Activated CD4-positive, alpha-beta T cell treated with anti-CD3 and anti-CD28 coated beads for 48 hours (primary cell): ENCODE measurements around the gene INPP5J.
"Not testable (repeated sequence)": the region's sequence is repeated elsewhere in the genome, so short reads cannot be mapped to it uniquely, and the experiment has no call there.

Experiments used
- DNase-seq: peaks from one replicate; pipeline ENCODE4 v3.0.0-alpha.2; 2020

The INPP5J gene

DNA sequence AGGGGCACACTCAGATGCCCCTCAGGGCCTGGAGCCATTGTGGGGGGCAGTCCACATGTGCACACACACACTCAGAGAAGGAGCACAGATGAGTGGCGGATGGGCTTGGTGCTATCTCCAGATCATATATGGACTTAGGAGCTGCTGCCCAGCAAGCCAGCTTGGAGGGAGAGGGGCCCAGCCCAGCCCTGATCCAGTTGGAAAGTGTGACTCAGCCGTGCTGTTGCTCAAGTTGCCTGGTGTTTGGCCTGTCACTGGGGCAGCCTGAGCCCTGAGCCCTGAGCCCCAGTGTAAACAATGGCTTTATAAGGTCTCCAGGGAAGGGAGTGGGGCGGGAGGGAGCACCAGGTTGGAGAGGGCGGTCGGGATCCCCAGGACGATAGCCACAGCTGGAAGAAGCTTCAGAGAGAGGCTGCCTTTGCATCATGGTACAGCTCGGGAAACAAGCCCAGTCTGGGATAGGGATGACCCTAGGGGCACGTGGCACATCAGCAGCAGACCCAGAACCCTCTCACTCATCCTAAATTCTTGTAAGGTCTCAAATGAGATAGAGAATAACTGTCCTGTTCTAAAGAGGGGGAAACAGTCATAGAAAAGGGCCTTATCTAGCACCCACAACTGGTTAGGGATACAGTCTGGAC is 20.2 kb upstream of the INPP5J start:
- DNase-seq, result no peak

DNA sequence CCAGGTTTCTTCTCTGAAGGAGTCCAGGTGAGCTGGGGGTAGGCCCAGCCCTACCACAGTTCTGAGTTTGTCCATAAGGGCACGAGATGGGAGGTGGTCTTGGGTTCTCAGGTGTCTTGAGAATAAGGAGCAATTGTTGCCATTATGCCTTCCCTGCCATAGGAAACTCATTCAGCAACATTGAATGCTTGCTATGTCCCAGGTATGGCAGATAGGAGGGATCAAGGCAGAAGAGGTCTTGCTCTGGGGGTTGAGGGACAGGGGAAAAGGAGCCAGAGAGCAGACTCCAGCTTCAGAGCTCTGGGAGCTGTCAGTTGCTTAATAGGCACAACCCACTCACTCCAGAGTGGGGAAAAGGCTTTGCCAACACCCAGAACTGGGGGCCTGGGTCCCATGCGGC is 19.7 kb upstream of the INPP5J start:
- no peak for DNase-seq

DNA sequence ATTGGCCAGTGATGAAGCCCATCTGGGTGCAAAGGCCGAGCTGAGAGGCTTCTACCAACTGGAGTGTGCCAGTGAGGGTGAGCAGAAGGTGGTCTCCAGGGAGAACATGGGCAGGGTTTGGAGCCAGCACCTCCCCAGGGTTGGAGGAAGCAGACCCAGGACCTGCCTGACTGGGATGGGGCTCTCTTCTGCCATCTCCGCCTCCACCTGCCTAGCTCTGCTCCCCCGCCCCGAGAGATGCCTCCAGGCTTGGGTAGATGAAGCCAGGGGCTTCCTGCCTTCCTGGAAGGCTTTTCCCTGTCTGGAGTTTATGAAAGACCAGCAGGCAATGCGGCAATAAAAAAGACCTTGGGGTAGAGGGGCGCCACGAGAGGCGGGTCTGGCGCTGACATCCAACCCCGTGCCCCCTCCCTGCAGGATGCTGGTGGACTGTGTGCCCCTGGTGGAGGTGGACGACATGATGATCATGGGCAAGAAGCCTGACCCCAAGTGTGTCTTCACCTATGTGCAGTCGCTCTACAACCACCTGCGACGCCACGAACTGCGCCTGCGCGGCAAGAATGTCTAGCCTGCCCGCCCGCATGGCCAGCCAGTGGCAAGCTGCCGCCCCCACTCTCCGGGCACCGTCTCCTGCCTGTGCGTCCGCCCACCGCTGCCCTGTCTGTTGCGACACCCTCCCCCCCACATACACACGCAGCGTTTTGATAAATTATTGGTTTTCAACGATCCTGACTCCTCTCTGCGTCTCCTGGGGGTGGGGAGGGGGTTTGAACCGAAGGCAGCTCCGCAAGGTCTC is 18.7 kb upstream of the INPP5J start:
- no peak for DNase-seq

DNA sequence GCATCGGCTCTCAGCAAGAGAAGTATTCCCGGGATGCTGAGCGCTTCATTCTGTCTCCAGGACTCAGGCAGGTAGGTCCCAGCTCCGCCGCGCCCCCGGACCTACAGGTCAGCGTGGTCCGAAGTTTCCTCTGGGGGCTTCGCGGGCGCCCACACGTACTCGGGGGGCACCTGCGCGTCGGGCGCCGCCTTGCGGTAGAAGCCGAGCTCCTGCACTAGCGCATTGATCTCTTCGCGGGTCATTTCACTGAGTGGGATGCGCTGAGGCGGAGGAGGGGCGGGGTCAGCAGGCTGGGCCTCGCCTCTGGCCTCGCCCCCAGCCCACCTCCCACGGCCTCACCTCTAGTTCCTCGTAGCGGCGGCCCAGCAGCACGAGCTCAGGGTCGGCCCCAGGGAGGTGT is 17.9 kb upstream of the INPP5J start:
- DNase-seq, result peak; percentile 37

DNA sequence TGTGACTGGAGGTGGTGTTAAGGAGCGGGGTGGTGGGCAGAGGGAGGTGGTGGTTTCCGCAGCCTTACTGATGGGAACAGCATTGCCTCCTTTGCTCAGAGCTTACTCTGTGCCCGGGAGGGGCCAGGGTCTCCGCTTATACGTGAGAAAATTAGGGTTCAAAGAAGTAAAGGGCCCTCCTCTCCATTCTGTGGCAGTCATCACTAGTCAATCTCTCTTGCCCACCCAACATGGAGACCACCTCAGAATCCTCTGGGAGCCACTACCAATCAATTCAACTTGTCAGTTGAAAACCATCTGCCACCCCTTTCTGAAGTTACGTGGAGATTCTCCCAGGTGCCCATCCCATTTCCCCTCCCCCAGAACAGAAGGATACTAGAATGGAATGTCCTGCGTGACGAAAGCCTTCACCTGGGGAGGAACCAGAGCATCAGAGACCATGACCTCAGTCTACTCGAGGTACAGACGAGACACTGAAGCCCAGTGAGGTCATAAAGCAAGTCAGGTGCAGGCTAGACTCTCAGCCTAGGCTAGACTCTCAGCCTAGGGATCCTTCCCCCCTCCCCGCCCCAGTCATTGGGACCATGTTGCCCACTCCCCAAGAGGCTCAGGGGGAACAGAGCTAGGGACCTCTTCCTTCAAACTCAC is 17.4 kb upstream of the INPP5J start:
- DNase-seq, result no peak

DNA sequence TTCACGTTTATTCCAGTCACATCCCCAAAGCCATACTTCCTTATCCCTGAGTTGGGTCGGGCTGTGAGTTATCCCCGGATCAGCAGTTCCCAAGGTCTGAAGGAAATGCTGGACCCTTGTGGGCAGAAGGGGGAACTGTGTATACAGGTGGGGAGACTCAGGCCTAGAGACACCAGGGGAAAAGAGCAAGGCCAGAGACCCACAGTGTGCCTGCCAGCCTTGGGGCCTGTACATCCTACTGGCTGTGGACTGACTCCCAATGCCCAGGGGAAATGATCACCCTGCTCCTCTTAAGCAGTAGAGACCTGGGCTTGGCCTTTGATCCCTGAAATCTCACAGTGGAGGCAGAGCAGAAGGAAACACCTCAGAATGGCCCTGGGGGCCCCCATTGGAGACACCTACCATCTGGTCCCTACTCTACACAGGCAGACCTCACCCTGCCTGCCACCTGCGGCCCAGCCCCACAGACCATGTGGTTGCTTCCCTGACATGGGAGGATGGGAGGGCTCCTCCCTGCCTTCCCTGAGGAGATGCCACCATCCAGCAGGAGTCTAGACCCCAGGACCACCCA is 16.7 kb upstream of the INPP5J start:
- no peak for DNase-seq

DNA sequence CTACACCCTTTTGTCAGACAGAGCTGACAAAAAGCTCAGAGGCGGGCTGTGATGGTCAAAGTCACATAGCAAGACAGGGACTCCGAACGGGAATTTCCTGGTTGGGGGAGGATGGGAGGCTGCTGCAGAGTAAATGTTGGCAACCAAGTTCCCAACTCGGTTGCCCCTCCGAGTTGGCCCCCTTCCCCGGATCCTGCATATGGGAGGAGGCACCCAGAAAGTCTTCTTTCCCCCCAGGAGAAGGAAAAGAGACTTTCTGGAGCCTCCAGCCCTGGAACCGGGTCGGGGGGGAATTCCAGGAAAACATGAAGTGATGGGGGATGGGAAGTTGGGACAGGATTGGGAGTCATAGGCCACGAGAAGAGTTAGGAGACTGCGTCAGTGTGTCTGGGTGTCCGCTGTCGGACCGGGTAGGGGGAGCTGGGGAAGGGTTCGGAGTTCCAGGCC is 16.0 kb upstream of the INPP5J start:
- no peak for DNase-seq

DNA sequence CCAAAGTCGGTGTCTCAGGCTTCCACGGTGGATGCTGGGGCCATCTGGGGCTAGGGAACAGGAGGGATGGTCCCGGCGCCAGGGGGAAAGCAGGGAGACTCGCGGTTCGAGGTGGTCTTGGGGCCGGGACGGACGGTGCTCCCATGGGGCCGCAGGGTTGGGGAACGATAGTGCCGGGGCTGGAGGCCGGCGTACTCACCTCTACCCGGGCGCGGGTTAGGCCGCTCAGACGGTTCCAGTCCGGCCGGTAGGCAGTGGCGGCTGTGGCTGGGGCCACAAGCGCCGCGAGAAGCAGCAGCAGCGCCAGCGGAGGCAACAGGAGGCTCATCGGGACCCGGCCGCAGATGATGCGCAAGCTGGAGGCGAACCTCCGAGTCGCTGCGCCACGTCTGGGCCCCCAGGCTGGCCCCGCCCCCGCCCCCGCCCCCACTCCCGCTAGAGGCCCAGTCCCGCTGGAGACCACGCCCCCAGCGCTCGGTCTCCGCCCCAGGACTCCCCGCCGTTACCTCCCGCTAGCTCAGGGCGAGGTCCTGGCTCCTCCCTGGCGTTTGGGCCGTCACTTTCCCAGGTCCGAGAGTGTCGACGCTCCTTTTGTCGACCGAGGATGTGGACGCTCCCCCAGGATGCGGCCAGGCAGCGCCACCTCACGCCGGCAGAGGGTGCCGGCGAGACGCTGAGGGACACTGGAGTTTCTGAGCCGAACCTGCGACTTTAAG is 15.4 kb upstream of the INPP5J start, which contains the start of gene SELENOM:
Gene SELENOM, minus strand, starts transcription at position 391 of the 716 bp plus-strand sequence. Its CDS starts 63 bp downstream, at position 328.
- peak; percentile 92 for DNase-seq

DNA sequence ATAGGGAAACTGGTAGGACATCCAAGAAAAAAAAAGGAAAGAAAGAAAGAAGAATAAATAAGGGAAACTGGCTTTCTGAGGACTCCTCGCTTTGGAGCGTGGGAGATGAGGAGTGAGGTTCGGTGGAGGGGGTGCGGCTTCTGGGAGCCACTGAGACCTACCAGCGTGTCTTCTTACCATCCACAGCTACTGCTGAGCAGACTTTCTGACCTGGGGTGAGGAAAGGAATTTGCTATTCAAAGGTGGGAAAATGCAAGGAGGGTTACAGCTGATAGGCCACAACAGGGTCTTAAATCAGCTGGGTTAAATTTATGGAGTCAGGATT is 14.9 kb upstream of the INPP5J start:
- no peak for DNase-seq

DNA sequence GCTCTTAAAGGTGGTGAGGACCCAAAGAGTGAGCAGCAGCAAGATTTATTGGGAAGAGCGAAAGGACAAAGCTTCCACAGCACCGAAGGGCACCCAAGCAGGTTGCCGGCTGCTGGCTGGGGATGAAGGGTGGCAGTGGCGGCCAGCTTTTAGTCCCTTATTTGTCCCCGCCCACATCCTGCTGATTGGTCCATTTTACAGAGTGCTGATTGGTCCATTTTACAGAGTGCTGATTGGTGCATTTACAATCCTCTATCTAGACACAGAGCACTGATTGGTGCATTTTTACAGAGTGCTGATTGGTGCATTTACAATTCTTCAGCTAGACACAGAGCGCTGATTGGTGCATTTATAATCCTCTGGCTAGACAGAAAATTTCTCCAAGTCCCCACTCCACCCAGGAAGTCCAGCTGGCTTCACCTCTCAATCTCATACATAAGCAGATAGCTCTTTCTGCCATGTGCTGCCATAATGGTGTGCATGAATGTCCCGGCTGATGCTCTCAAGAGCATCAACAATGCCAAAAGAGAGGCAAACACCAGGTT is 10.1 kb upstream of the INPP5J start:
- not testable (repeated sequence) for DNase-seq

DNA sequence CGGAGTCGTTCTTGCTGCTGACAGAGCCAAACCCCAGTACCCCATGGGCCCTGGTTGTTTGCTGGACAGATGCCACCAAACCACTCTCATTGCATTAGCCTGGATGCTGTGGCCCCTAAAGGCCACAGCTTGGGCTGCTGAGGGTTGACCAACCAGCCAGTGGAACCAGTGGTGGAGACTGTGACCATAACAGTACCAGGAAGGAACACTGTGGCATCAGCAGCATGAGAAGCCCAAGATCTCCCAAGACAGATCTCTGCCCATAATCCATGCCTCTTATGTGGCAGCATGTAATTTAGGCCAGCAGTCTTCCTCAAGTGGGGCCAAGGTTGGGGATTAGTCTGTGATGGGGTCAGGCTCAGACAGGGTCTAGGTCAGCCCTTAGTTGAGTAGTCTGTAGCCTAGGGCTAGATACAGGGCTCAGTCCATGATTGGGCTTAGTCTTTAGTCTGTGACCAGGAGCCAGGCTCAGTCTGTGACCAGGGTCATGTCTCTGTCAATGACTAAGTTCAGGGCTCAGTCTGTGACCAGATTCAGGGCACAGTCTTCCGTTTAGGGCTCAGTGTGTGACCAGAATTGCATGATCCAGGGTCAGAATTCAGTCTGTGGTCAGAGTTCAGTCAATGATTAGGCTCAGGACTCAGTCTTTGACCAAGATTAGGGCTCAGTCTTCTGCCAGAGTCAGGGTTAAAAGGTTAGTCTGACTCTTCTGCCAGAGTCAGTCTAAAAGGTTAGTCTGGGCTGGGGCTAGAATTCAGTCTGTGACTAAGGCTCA is 4.5 kb upstream of the INPP5J start:
- no peak for DNase-seq

DNA sequence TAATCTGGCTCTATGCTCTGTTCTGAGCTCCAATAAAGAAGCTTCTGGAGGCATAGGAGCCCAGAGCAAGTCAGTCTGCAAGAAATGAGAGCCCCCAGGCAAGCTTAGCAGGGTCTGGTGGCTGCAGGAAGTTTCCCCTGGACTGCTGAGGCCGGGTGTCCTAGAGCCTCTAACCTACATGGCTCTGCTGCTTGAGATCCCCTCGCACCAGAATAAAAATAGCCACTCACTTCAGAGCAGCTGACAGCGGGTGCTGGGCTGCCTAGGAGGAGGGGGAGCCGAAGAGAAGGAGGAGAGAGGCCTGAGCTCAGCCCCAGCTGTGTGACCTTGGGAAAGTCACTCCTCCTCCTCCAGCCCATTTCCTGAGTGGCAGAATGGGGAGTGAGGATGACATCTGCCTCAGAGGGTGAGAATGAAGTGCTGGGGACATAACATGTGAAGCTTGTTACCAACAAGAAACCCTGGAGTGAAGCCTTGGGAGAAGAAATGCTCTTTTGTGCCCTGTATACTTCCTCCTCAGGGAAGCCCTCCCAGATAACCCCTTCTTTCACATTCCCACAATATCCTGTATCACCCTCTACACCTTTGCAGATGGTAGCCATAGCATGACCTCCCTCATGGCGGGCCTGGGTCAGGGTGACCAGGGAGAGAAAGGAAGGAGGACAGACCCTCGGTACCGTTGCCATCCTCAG is 3.6 kb upstream of the INPP5J start:
- DNase-seq, result no peak

DNA sequence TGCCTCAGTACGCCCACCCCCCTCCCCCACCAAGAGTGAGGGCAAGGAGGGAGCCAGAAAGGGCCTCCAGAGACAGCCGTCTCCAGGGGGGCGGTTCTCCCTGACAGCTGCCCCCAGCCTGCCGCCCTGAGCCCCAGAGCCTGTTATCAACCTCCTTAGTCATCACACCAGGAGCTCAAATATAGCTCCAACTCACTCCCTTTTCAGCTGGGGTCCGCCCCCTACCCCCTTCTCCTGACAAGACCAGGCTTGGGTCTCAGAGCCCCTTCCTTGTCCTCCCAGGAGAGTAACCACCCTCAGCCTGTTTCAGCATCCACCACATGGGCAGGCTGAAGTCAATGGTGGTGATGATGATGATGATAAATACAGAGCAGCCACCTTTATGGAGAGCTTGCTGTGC is 2.5 kb upstream of the INPP5J start:
- DNase-seq, result no peak

DNA sequence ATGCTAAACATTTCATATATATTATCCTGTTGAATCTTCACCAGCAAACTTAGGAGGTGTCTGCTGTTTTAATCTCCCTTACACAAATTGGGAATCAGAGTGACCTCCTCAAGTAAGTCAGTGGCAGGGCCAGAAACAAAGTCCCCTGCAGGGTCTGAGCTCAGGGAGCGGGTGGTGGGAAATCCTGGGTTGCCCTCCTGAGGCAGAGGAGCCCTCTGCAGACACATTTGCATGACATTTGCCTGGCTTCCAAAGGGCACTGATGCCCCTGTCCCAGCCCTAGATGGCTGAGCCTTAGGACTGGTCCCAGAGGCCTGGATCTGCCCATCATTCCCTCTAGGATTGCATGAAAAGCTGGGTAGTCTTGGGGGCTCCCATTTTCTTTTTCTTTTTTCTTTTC is 2.1 kb upstream of the INPP5J start:
- no peak for DNase-seq

DNA sequence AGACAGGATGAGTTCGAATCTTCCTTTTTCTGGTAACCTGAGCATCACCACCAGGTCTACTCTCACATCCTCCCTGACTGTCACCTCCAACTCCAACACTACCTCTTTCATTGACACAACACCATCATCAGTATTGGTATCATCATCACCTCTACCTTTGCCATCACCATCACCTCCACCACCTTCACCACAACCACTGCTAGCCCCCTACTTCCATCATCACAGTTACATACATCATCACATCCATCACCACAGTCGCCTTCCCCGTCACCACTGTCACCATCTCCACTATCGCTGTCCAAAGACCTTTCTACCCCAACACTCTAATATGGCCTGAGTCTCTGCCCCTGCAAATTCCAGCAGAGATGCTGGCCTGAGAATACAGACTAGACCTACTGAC is 1.4 kb upstream of the INPP5J start:
- DNase-seq, result no peak

DNA sequence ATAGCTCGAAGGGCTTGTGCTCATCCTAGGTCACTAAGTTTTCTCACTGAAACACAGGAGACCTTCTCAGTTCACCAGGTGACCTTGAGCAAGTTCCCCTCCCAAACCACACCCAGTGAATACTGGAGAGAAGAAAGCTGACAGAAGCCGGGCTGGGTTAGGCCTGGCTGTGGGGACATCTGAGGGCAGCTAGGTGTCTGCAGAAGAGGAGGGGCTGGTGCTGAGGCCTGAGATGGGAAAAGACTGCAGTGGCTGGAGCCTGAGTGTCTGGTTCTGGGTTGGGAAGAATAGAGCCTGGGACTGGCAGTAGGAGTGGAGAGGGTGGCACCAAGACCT is 602 bp upstream of the INPP5J start:
- no peak for DNase-seq

DNA sequence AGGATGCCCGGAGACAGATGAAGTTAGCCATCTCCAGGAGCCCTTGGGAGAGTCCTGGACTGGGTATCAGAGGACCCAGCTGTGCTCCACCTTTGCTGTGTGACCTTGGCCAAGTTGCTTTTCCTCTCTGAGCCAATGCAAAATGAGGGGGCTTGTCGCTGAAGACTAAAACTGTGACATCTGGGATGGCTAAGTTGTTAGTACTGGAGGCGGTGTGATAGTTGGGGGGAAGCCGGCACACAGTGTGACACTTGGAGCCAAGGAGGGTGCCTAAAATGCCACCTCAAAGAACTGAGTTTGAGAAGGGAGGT is 481 bp downstream of the INPP5J start:
- DNase-seq, result no peak

DNA sequence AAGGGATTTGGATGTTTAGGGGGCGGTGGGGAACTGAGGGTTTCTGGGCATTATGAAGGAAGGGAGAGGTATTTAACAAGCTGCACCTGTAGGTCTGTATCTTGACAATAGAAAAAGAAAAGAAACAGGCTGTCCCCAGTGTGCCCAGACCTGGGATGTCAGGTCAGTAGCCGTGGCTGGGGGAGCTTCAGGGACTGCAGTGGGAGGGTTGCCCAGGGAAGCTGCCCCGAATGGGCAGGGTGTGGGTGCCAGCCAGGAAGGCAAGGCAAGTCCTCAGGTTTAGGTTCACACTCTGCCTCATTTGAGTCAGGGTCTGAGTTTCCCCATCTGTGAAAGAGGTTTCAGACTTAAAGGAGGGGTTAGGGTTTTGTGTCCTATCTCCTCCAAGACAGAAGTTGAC is 1.5 kb downstream of the INPP5J start:
- no peak for DNase-seq

DNA sequence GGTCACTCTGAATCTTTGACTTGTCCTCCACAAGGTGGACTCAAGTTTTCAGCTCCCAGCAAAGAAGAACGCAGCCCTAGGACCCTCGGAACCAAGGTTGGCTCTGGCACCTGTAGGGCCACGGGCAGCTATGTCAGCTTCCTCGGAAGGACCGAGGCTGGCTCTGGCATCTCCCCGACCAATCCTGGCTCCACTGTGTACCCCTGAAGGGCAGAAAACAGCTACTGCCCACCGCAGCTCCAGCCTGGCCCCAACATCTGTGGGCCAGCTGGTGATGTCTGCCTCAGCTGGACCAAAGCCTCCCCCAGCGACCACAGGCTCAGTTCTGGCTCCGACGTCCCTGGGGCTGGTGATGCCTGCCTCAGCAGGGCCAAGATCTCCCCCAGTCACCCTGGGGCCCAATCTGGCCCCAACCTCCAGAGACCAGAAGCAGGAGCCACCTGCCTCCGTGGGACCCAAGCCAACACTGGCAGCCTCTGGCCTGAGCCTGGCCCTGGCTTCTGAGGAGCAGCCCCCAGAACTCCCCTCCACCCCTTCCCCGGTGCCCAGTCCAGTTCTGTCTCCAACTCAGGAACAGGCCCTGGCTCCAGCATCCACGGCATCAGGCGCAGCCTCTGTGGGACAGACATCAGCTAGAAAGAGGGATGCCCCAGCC is 2.2 kb downstream of the INPP5J start:
- DNase-seq, result no peak

DNA sequence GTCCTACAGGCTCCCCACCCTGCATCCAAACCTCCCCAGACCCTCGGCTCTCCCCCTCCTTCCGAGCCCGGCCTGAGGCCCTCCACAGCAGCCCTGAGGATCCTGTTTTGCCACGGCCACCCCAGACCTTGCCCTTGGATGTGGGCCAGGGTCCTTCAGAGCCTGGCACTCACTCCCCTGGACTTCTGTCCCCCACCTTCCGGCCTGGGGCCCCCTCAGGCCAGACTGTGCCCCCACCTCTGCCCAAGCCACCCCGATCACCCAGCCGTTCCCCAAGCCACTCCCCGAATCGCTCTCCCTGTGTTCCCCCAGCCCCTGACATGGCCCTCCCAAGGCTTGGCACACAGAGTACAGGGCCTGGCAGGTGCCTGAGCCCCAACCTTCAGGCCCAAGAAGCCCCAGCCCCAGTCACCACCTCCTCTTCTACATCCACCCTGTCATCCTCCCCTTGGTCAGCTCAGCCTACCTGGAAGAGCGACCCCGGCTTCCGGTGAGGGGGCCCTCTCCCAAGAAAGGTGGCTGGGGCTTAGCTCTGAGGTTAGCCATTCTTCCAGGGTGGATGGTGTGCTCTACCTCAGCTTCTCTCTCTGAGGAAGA is 2.9 kb downstream of the INPP5J start:
- no peak for DNase-seq
